Ishikawa (cell line): ENCODE measurements around the gene HMG20A.

Source experiments
- CREB1 ChIP-seq: IDR thresholded peaks from 2 replicates; pipeline ENCODE4 v1.6.1; 2012; ENCODE audit warnings: low read depth
- EP300 ChIP-seq: IDR thresholded peaks from 2 replicates; pipeline ENCODE4 v1.6.1; 2012; ENCODE audit warnings: borderline replicate concordance
- RAD21 ChIP-seq: IDR thresholded peaks from 2 replicates; pipeline ENCODE4 v1.6.1; 2012; ENCODE audit warnings: low read depth
- TCF12 ChIP-seq: IDR thresholded peaks from 2 replicates; pipeline ENCODE4 v1.6.1; 2012; ENCODE audit warnings: low read depth

- TF ChIP-seq EP300 (no peak), TCF12 (no peak), CREB1 (no peak), RAD21 (no peak)
Observed at GRCh38 chr15:77457905-77458265, 37.2 kb downstream of the HMG20A start.
